ENCODE results near the gene ZDHHC24. TPM values are rescaled to one million over a fixed set of nuclear protein-coding genes. Genes with fewer than 3 reads are reported as not detected.

ZDHHC24 gene
- total RNA-seq, 1 donor from 2014 or later, result 5.8 TPM

- intact Hi-C loops (cut with DNase I), result no loop called here
- peak; percentile 89 for DNase-seq (ENCODE audit: low spot score)
These were observed 22.5 kb upstream of the ZDHHC24 start, which contains the start of gene CTSF for GRCh38 chr11:66568124-66568916. Gene CTSF, minus strand, starts transcription at chr11:66568606. Its CDS starts 120 bp downstream, at chr11:66568486.

DNA sequence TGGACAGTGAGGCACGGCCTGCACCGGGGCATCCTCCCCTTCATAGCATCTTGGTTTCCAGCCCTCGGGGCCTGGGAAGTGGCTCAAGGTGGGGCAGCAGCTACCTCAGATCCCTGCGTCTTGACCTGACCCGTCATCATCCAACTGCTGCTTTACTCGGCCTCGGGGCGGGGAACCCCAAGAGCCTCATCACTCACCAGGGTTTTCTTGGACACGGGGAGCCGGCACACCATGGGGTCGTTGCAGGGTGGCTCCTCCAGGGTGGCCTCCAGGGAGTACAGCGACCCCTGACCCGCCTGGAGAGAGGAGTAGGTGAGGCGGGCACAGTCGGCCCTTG, 21.9 kb upstream of the ZDHHC24 start:
- intact Hi-C loops (cut with DNase I), result no loop called here
- DNase-seq (ENCODE audit: low spot score), result no peak

- no peak for DNase-seq (ENCODE audit: low spot score)
- intact Hi-C loops (cut with DNase I), result no loop called here
These were observed 20.4 kb upstream of the ZDHHC24 start for GRCh38 chr11:66566221-66566620.

GRCh38 chr11:66564984-66565383, 19.1 kb upstream of the ZDHHC24 start:
- intact Hi-C loops (cut with DNase I), result no loop called here
- no peak for DNase-seq (ENCODE audit: low spot score)

- DNase-seq (ENCODE audit: low spot score), result no peak
- intact Hi-C loops (cut with DNase I), result no loop called here
These were observed 18.7 kb upstream of the ZDHHC24 start for GRCh38 chr11:66564538-66564937.

DNA sequence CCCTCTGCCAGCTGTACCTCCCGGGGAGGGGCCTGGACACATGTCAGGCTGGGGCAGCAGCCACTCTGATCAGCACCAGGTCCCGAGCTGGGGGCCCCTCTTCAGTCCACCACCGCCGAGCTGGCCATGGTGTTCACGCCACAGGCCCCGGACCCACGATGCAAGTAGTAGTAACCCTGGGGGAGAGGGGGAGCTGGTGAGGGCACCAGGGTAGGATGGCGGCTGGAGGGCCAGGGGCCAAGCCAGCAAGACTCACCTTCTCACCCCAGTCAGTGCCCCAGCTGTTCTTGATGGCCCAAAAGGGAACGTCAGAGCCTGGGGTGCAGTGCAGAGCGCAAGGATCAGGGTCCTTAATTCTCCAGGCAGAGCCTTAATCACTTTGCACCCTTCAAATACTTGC, 18.0 kb upstream of the ZDHHC24 start:
- no peak for DNase-seq (ENCODE audit: low spot score)
- intact Hi-C loops (cut with DNase I), result no loop called here

DNA sequence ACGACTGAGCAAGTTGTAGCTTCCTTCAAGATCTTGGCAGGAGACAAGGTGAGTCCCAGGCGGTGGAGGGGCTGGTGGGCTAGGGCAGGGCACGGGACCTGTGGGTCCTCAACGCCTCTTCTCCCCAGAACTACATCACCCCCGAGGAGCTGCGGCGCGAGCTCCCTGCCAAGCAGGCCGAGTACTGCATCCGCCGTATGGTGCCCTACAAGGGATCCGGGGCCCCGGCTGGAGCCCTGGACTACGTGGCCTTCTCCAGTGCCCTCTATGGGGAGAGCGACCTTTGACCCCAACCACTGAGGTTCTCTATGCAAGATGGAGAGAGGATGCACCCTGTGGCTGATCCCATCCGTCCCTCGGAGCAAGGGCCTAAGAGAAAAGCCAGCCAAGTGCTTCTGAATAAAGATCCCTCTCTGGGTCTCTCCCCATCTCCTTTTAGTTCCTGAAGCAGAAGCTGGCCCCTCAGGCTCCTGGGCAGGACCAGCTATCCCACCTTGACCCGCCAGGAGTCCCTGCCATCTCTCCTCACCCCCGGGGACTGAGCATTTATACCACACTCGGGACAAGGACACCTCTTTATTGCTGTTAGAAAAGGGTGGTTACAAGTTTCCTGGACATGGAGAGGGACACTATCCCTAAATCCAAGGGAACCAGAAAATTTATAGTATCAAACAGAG, 17.2 kb upstream of the ZDHHC24 start:
- intact Hi-C loops (cut with DNase I), result no loop called here
- no peak for DNase-seq (ENCODE audit: low spot score)

GRCh38 chr11:66562275-66562674, 16.4 kb upstream of the ZDHHC24 start:
- DNase-seq (ENCODE audit: low spot score), result no peak
- intact Hi-C loops (cut with DNase I), result no loop called here

DNA sequence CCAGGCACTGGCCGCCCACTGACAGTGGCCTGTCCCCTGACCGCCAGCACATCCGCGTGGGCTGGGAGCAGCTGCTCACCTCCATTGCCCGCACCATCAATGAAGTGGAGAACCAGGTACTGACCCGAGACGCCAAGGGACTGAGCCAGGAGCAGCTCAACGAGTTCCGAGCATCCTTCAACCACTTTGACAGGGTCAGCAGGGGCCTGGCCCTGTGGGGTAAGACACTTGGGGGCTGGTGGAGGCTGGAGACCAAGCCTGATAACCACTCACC, 16.1 kb upstream of the ZDHHC24 start:
- intact Hi-C loops (cut with DNase I), result no loop called here
- no peak for DNase-seq (ENCODE audit: low spot score)

- intact Hi-C loops (cut with DNase I), result no loop called here
- no peak for DNase-seq (ENCODE audit: low spot score)
These were observed 15.5 kb upstream of the ZDHHC24 start for GRCh38 chr11:66561178-66561974.

GRCh38 chr11:66559866-66560676, 14.2 kb upstream of the ZDHHC24 start:
- no peak for DNase-seq (ENCODE audit: low spot score)

DNA sequence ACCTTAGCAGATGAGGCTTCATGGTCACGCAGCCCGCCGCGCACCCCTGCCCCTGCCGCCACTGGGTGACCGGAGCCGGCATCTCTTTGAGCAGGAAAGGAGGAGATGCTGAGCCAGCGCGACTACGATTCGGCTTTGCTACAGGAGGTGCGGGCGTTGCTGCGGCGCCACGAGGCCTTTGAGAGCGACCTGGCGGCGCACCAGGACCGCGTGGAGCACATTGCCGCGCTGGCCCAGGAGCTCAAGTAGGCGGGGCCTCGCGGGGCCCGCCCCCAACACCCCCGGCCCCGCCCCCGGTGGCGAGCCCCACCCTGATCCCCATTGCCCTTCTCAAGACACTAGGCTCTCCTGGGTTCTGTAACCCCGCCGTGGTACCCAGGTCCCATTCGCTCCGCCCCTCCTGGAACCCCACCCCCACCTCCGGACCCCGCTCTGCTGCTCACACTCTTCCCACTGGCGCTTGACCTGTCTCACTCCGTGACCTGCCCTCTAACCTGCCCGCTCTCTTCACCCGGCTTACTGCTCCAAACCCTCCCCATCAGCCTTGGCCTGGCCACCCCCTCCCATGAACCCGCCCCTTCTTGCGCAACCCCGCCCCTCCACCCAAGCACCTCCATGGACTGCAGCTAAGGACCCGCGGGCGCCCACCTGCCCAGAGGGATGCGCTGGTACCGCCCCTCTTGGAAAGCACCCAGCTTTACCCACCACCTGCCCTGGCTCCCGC, 13.5 kb upstream of the ZDHHC24 start:
- intact Hi-C loops (cut with DNase I), result no loop called here
- DNase-seq (ENCODE audit: low spot score), result no peak

More at GRCh38 chr11:66559866-66560676, 14.2 kb upstream of the ZDHHC24 start:
- intact Hi-C loops (cut with DNase I), result no loop called here

DNA sequence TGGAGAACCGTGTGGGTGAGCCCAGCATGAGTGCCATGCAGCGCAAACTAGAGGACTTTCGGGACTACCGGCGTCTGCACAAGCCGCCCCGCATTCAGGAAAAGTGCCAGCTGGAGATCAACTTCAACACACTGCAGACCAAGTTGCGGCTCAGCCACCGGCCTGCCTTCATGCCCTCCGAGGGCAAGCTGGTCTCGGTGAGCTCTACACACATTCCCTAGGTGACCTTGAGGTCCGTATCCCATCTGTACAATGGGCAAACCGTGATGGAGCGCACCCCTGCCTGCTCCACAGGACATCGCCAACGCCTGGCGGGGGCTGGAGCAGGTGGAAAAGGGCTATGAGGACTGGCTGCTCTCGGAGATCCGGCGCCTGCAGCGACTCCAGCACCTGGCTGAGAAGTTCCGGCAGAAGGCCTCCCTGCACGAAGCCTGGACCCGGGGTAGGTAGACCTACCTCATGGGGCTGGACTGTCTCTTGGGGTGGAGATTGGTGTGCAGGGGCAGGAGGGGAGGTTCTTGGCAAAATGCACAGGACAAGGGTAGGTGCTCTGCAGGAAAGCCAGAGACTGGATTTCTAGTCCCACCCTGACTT, 12.0 kb upstream of the ZDHHC24 start:
- DNase-seq (ENCODE audit: low spot score), result no peak
- intact Hi-C loops (cut with DNase I), result no loop called here

GRCh38 chr11:66556086-66556485, 10.2 kb upstream of the ZDHHC24 start:
- intact Hi-C loops (cut with DNase I), result no loop called here
- no peak for DNase-seq (ENCODE audit: low spot score)

DNA sequence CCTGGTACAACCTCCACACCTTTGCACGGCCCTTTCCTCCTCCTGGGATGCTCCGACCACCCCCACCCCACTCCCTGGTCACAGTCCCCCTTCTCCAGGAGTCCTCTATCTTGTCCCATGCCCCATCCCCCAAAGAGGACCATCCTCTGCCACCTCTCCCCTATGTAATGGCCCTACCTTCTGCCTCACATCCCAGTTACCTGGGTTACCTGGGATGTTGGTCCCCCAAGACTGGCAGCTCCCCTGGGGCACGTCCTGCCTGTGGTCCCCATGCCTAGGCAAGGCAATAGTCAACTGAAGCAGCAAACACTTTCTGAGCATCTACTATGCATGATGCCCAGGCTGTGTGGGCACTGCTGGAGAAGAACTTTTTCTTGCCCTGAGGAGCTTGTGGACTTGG, 9.6 kb upstream of the ZDHHC24 start:
- no peak for DNase-seq (ENCODE audit: low spot score)

DNA sequence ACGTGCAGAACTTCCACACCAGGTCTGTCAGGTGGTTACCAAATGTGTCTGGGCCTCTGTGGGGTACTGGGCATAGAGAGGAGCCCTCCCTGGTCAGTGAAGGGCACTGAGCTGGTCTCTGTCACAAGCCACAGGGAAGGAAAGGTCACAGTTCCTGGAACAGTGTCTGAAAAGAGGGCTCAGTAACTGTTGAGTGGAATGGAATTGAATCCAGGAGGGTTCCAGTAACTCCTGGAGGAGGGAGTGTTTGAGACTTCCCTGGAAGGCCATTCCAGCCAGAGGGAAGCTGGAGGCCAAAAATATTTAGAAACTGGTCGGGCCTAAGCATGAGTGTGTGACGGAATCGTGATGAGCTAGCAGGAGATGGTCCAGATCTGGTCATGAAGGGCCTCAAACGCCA, 8.8 kb upstream of the ZDHHC24 start:
- no peak for DNase-seq (ENCODE audit: low spot score)
- intact Hi-C loops (cut with DNase I), result no loop called here

More for the DNA sequence above, 9.6 kb upstream of the ZDHHC24 start:
- intact Hi-C loops (cut with DNase I), result no loop called here

DNA sequence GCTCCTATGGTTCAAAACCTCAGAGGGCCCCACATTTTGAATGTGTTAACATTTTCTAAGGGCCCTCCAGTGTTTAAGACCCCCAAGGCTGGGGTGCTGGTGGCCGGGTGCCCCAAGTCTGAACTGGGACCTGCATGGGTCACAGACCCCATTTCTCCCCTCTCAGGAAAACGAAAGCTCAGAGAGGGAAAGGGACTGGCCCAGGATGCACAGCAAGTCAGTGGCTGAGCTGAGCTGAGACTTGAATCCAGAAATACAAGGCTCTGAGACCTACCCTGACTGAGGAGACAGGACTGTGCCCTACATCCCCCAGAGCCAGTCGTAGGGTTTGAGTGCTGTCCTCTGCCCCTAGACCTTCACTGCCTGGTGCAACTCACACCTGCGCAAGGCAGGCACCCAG, 5.0 kb upstream of the ZDHHC24 start:
- DNase-seq (ENCODE audit: low spot score), result no peak

DNA sequence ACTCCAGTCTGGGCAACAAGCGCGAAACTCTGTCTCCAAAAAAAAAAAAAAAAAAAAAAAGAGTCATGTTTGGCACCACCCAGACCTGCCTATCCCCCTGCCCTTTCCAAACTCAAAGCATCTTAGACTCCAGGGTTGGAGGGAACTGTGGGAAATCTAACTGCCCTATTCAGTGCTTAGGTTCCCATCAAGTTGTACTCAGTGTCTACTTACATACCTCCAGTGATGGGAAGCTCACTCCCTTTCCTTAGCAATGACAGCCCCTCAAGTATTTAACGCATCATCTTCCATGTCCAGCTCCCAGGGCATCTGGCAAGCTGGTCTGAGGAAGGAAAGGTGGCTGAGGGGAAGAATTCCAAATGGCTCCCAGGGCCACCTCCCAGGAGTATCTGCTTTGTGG, 3.8 kb upstream of the ZDHHC24 start:
- intact Hi-C loops (cut with DNase I), result no loop called here
- DNase-seq (ENCODE audit: low spot score), result no peak

More for the DNA sequence above, 5.0 kb upstream of the ZDHHC24 start:
- intact Hi-C loops (cut with DNase I), result no loop called here

Data from cardiac septum (tissue), 1 donor.